Epidermal melanocyte (primary cell): ENCODE results near the gene RPP38.

Experiments used
- DNase-seq: peaks from one replicate; pipeline ENCODE4 v3.0.0; 2011; ENCODE audit warnings: low spot score; ENCODE audit not compliant: insufficient read length

The RPP38 gene

GRCh38 chr10:15097011-15097812 lies at the start of gene RPP38:
Gene RPP38, plus strand, starts transcription at chr10:15097355. Its CDS starts 5,960 bp downstream, at chr10:15103315.
- DNase-seq, result peak; percentile 96

GRCh38 chr10:15049533-15049932 lies 47.6 kb upstream of the RPP38 start:
- DNase-seq, result no peak

GRCh38 chr10:15052121-15052520 lies 45.0 kb upstream of the RPP38 start:
- no peak for DNase-seq

GRCh38 chr10:15053061-15053460 lies 44.1 kb upstream of the RPP38 start:
- DNase-seq, result no peak

GRCh38 chr10:15058689-15059088 lies 38.5 kb upstream of the RPP38 start:
- DNase-seq, result no peak

- DNase-seq, result no peak
Measured at GRCh38 chr10:15059914-15060313, 37.2 kb upstream of the RPP38 start.

- DNase-seq, result no peak
Measured at GRCh38 chr10:15060638-15061037, 36.5 kb upstream of the RPP38 start.

- no peak for DNase-seq
Measured at GRCh38 chr10:15067154-15067553, 30.0 kb upstream of the RPP38 start.

GRCh38 chr10:15068802-15069201 lies 28.4 kb upstream of the RPP38 start:
- DNase-seq, result no peak

- DNase-seq, result no peak
Measured at GRCh38 chr10:15069230-15069629, 27.9 kb upstream of the RPP38 start.

GRCh38 chr10:15072358-15072757 lies 24.8 kb upstream of the RPP38 start:
- no peak for DNase-seq

GRCh38 chr10:15075421-15075820 lies 21.7 kb upstream of the RPP38 start:
- DNase-seq, result no peak

- DNase-seq, result no peak
Measured at GRCh38 chr10:15083674-15084501, 13.3 kb upstream of the RPP38 start.

GRCh38 chr10:15084502-15084922 lies 12.6 kb upstream of the RPP38 start:
- DNase-seq, result no peak

- peak; percentile 83 for DNase-seq
Measured at GRCh38 chr10:15088428-15089261, 8.5 kb upstream of the RPP38 start, which contains the start of gene ACBD7. Gene ACBD7, minus strand, starts transcription at chr10:15088776. Its CDS starts 48 bp downstream, at chr10:15088728.

GRCh38 chr10:15091418-15091817 lies 5.7 kb upstream of the RPP38 start:
- no peak for DNase-seq

GRCh38 chr10:15092855-15093408 lies 4.2 kb upstream of the RPP38 start:
- DNase-seq, result no peak

GRCh38 chr10:15096661-15097010 lies 519 bp upstream of the RPP38 start:
- DNase-seq, result no peak

- no peak for DNase-seq
Measured at GRCh38 chr10:15099886-15100285, 2.7 kb downstream of the RPP38 start.

GRCh38 chr10:15103513-15103912 lies 6.4 kb downstream of the RPP38 start:
- no peak for DNase-seq

- peak; percentile 42 for DNase-seq
Measured at GRCh38 chr10:15106352-15107013, 9.3 kb downstream of the RPP38 start.
